H1 (cell line): ENCODE results near the gene GNG12. TPM values are rescaled to one million over a fixed set of nuclear protein-coding genes. Genes with fewer than 3 reads are reported as not detected.

Experiments used
- KDM1A ChIP-seq: fragments of 200-600, 300-600 bp; sonication (generic); IDR thresholded peaks from 2 replicates; pipeline ENCODE4 v1.7.1; 2016; ENCODE audit warnings: mild to moderate bottlenecking, low read length, borderline replicate concordance
- SP2 ChIP-seq: IDR thresholded peaks from 2 replicates; pipeline ENCODE4 v1.6.1; 2012; ENCODE audit warnings: mild to moderate bottlenecking, low read length, inconsistent platforms
- SP4 ChIP-seq: IDR thresholded peaks from 2 replicates; pipeline ENCODE4 v1.6.1; 2012; ENCODE audit warnings: low read length, inconsistent platforms
- polyA plus RNA-seq, 7 experiments: library from polyadenylated mRNA; depleted of rRNA in 3 of 7; stranded (reverse) in 5 of 7; unstranded in 2 of 7; fragments of >200 nt in 5 of 7; fragments of 200-250 nt in 2 of 7; gene quantifications; 1 replicate in 5 of 7; 2 replicates in 1 of 7; 4 replicates in 1 of 7; pipeline versions ENCODE4 v1.2.1 to v1.2.3, GENCODE V29; 2011 to 2013; ENCODE audit warnings: missing spikeins in 2 of 7, mixed read lengths in 2 of 7
- total RNA-seq: library from RNA; stranded (reverse); fragmentation: NEBNext Ultra II Directional; extraction: Animal tissue kit (Norgen Biotek cat#: 25700); gene quantifications from 2 replicates; pipeline ENCODE4 v1.2.1, GENCODE V29; 2021
- TF ChIP-seq, protein P1 (sequence below), 3 experiments: IDR thresholded peaks; 1 replicate in 2 of 3; 2 replicates in 1 of 3; pipeline versions ENCODE4 v1.5.1 to v1.6.1; 2011; ENCODE audit warnings: low read length in 3 of 3, mild to moderate bottlenecking in 3 of 3, inconsistent platforms in 2 of 3, low read depth in 1 of 3, moderate library complexity in 1 of 3; ENCODE audit not compliant: insufficient read depth in 1 of 3; ENCODE audit errors: control extremely low read depth in 1 of 3
- TF ChIP-seq, protein P2 (sequence below): fragments of 300-600 bp; sonication (generic); IDR thresholded peaks from 2 replicates; pipeline ENCODE4 v1.7.1; 2012; ENCODE audit warnings: low read length, moderate library complexity, mild to moderate bottlenecking, inconsistent platforms; ENCODE audit not compliant: insufficient replicate concordance

The GNG12 gene
- total and polyA plus RNA-seq, 2 of the 8 experiments (the other 6 are each of a cell fraction or from before 2014, with no cell fraction given): 11.4 to 35.8 TPM

DNA sequence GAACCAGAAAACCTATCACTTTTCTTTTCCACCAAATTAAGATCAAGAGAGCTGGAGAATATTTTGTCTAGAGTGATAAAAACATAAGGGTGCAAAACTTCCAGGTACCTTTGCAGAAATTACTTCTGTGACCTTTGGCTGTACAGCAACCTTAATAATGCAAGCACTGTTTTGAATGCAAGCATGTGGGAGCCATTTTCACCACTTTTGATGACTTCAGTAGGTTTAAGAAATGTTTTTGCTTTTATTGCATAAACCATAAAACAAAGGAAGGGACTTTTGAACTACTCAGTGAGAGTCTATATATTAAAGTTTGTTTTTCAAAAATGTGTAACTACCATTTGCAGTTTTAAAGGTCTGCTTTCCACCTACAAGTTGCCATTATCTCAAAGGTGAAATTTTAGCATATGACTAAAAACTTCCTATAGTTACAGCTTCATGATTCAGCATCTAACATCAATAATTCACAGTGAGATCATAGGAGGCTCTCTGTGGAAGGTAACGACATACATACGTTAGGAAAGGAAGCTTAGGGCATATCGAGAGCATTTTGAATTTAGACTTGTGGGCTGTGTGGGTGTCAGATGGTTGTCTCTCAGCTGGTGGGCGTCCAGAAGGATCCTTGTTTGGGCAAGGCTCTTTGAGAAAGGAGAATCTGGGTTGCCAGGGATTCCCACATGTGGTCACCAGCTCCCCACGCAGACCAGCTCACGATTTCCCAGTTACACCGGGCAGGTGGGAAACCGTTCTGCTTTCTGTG lies 149.3 kb downstream of the GNG12 start (continued):
- TF ChIP-seq, protein P1, sequence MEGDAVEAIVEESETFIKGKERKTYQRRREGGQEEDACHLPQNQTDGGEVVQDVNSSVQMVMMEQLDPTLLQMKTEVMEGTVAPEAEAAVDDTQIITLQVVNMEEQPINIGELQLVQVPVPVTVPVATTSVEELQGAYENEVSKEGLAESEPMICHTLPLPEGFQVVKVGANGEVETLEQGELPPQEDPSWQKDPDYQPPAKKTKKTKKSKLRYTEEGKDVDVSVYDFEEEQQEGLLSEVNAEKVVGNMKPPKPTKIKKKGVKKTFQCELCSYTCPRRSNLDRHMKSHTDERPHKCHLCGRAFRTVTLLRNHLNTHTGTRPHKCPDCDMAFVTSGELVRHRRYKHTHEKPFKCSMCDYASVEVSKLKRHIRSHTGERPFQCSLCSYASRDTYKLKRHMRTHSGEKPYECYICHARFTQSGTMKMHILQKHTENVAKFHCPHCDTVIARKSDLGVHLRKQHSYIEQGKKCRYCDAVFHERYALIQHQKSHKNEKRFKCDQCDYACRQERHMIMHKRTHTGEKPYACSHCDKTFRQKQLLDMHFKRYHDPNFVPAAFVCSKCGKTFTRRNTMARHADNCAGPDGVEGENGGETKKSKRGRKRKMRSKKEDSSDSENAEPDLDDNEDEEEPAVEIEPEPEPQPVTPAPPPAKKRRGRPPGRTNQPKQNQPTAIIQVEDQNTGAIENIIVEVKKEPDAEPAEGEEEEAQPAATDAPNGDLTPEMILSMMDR (IDR thresholded peaks at IDR 0.05; ENCODE audit: control extremely low read depth in 1 of 3, insufficient read depth in 1 of 3, low read depth in 1 of 3, low read length in 3 of 3): no peak
- TF ChIP-seq SP2 (no peak), KDM1A (no peak), SP4 (no peak)
- TF ChIP-seq, protein P2, sequence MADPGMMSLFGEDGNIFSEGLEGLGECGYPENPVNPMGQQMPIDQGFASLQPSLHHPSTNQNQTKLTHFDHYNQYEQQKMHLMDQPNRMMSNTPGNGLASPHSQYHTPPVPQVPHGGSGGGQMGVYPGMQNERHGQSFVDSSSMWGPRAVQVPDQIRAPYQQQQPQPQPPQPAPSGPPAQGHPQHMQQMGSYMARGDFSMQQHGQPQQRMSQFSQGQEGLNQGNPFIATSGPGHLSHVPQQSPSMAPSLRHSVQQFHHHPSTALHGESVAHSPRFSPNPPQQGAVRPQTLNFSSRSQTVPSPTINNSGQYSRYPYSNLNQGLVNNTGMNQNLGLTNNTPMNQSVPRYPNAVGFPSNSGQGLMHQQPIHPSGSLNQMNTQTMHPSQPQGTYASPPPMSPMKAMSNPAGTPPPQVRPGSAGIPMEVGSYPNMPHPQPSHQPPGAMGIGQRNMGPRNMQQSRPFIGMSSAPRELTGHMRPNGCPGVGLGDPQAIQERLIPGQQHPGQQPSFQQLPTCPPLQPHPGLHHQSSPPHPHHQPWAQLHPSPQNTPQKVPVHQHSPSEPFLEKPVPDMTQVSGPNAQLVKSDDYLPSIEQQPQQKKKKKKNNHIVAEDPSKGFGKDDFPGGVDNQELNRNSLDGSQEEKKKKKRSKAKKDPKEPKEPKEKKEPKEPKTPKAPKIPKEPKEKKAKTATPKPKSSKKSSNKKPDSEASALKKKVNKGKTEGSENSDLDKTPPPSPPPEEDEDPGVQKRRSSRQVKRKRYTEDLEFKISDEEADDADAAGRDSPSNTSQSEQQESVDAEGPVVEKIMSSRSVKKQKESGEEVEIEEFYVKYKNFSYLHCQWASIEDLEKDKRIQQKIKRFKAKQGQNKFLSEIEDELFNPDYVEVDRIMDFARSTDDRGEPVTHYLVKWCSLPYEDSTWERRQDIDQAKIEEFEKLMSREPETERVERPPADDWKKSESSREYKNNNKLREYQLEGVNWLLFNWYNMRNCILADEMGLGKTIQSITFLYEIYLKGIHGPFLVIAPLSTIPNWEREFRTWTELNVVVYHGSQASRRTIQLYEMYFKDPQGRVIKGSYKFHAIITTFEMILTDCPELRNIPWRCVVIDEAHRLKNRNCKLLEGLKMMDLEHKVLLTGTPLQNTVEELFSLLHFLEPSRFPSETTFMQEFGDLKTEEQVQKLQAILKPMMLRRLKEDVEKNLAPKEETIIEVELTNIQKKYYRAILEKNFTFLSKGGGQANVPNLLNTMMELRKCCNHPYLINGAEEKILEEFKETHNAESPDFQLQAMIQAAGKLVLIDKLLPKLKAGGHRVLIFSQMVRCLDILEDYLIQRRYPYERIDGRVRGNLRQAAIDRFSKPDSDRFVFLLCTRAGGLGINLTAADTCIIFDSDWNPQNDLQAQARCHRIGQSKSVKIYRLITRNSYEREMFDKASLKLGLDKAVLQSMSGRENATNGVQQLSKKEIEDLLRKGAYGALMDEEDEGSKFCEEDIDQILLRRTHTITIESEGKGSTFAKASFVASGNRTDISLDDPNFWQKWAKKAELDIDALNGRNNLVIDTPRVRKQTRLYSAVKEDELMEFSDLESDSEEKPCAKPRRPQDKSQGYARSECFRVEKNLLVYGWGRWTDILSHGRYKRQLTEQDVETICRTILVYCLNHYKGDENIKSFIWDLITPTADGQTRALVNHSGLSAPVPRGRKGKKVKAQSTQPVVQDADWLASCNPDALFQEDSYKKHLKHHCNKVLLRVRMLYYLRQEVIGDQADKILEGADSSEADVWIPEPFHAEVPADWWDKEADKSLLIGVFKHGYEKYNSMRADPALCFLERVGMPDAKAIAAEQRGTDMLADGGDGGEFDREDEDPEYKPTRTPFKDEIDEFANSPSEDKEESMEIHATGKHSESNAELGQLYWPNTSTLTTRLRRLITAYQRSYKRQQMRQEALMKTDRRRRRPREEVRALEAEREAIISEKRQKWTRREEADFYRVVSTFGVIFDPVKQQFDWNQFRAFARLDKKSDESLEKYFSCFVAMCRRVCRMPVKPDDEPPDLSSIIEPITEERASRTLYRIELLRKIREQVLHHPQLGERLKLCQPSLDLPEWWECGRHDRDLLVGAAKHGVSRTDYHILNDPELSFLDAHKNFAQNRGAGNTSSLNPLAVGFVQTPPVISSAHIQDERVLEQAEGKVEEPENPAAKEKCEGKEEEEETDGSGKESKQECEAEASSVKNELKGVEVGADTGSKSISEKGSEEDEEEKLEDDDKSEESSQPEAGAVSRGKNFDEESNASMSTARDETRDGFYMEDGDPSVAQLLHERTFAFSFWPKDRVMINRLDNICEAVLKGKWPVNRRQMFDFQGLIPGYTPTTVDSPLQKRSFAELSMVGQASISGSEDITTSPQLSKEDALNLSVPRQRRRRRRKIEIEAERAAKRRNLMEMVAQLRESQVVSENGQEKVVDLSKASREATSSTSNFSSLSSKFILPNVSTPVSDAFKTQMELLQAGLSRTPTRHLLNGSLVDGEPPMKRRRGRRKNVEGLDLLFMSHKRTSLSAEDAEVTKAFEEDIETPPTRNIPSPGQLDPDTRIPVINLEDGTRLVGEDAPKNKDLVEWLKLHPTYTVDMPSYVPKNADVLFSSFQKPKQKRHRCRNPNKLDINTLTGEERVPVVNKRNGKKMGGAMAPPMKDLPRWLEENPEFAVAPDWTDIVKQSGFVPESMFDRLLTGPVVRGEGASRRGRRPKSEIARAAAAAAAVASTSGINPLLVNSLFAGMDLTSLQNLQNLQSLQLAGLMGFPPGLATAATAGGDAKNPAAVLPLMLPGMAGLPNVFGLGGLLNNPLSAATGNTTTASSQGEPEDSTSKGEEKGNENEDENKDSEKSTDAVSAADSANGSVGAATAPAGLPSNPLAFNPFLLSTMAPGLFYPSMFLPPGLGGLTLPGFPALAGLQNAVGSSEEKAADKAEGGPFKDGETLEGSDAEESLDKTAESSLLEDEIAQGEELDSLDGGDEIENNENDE: no peak
